ENCODE results near the gene STX10. TPM values are rescaled to one million over a fixed set of nuclear protein-coding genes. Genes with fewer than 3 reads are reported as not detected.
A peak's percentile ranks its signal among the peaks of the same experiment; 100 is the strongest.

Gene STX10
- total RNA-seq, 1 experiment from 2014 or later, result 56.9 TPM

DNA sequence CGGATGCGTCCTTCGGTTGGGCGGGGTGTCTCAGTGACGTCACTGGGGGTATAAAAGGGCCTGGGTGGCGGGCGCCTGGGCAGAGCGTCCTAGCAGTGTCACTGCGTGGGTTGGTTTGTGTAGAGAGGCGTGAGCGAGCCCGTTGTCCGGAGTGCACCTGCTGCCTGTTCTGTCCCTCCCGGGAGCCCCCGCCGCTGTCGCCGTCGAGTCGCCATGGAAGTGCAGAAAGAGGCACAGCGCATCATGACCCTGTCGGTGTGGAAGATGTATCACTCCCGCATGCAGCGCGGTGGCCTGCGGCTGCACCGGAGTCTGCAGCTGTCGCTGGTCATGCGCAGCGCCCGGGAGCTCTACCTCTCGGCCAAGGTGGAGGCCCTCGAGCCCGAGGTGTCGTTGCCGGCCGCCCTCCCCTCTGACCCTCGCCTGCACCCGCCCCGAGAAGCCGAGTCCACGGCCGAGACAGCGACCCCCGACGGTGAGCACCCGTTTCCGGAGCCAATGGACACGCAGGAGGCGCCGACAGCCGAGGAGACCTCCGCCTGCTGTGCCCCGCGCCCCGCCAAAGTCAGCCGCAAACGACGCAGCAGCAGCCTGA lies 2.9 kb upstream of the STX10 start (continued):
- TF ChIP-seq ZNF396 (CRISPR knock-in tag; IDR thresholded peaks at IDR 0.05; ENCODE audit: borderline replicate concordance) (no peak), NR1H2 (CRISPR knock-in tag; IDR thresholded peaks at IDR 0.05) (no peak), JUN (CRISPR knock-in tag; IDR thresholded peaks at IDR 0.05) (peak; percentile 92), GTF2I (CRISPR knock-in tag; conservative IDR thresholded peaks at IDR 0.05) (no peak), NFATC4 (CRISPR knock-in tag; IDR thresholded peaks at IDR 0.05) (peak; percentile 76), E2F1 (CRISPR knock-in tag; IDR thresholded peaks at IDR 0.05) (no peak), FOXP1 (CRISPR knock-in tag; IDR thresholded peaks at IDR 0.05; ENCODE audit: borderline replicate concordance) (peak; percentile 94), JAZF1 (CRISPR knock-in tag; IDR thresholded peaks at IDR 0.05) (no peak), TEAD4 (CRISPR knock-in tag; IDR thresholded peaks at IDR 0.05) (peak; percentile 89), USF2 (CRISPR knock-in tag; IDR thresholded peaks at IDR 0.05) (no peak), ZNF671 (CRISPR knock-in tag; IDR thresholded peaks at IDR 0.05) (peak; percentile 54; the same call in 1 of the 2 replicates), MAX (CRISPR knock-in tag; IDR thresholded peaks at IDR 0.05) (peak; percentile 81), SMAD3 (CRISPR knock-in tag; IDR thresholded peaks at IDR 0.05; ENCODE audit: borderline replicate concordance) (peak; percentile 90), ETV6 (CRISPR knock-in tag; IDR thresholded peaks at IDR 0.05) (peak; percentile 92), E2F4 (CRISPR knock-in tag; IDR thresholded peaks at IDR 0.05; ENCODE audit: borderline replicate concordance, low read depth) (peak; percentile 34; the same call in 1 of the 2 replicates), RELA (CRISPR knock-in tag; IDR thresholded peaks at IDR 0.05; ENCODE audit: borderline replicate concordance) (no peak; the same call in 1 of the 2 replicates), KAT7 (CRISPR knock-in tag; IDR thresholded peaks at IDR 0.05; ENCODE audit: borderline replicate concordance) (no peak; the same call in none of the 2 replicates), ARID4B (CRISPR knock-in tag; IDR thresholded peaks at IDR 0.05; ENCODE audit: borderline replicate concordance) (peak; percentile 94), IRF2 (CRISPR knock-in tag; IDR thresholded peaks at IDR 0.05; ENCODE audit: borderline replicate concordance, low read depth) (0 out of 2 replicates have a peak, but pooled peaks have one; percentile 40), EMX1 (CRISPR knock-in tag; IDR thresholded peaks at IDR 0.05) (0 out of 2 replicates have a peak, but pooled peaks have one; percentile 39), OVOL2 (CRISPR knock-in tag; IDR thresholded peaks at IDR 0.05; ENCODE audit: borderline replicate concordance) (no peak), HMGA2 (CRISPR knock-in tag; IDR thresholded peaks at IDR 0.05) (no peak), CBFB (CRISPR knock-in tag; IDR thresholded peaks at IDR 0.05; ENCODE audit: low read depth) (no peak)
- TF ChIP-seq, protein P1, sequence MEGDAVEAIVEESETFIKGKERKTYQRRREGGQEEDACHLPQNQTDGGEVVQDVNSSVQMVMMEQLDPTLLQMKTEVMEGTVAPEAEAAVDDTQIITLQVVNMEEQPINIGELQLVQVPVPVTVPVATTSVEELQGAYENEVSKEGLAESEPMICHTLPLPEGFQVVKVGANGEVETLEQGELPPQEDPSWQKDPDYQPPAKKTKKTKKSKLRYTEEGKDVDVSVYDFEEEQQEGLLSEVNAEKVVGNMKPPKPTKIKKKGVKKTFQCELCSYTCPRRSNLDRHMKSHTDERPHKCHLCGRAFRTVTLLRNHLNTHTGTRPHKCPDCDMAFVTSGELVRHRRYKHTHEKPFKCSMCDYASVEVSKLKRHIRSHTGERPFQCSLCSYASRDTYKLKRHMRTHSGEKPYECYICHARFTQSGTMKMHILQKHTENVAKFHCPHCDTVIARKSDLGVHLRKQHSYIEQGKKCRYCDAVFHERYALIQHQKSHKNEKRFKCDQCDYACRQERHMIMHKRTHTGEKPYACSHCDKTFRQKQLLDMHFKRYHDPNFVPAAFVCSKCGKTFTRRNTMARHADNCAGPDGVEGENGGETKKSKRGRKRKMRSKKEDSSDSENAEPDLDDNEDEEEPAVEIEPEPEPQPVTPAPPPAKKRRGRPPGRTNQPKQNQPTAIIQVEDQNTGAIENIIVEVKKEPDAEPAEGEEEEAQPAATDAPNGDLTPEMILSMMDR (IDR thresholded peaks at IDR 0.05), result no peak
- TF ChIP-seq, protein P2, sequence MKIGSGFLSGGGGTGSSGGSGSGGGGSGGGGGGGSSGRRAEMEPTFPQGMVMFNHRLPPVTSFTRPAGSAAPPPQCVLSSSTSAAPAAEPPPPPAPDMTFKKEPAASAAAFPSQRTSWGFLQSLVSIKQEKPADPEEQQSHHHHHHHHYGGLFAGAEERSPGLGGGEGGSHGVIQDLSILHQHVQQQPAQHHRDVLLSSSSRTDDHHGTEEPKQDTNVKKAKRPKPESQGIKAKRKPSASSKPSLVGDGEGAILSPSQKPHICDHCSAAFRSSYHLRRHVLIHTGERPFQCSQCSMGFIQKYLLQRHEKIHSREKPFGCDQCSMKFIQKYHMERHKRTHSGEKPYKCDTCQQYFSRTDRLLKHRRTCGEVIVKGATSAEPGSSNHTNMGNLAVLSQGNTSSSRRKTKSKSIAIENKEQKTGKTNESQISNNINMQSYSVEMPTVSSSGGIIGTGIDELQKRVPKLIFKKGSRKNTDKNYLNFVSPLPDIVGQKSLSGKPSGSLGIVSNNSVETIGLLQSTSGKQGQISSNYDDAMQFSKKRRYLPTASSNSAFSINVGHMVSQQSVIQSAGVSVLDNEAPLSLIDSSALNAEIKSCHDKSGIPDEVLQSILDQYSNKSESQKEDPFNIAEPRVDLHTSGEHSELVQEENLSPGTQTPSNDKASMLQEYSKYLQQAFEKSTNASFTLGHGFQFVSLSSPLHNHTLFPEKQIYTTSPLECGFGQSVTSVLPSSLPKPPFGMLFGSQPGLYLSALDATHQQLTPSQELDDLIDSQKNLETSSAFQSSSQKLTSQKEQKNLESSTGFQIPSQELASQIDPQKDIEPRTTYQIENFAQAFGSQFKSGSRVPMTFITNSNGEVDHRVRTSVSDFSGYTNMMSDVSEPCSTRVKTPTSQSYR (CRISPR knock-in tag; IDR thresholded peaks at IDR 0.05), result peak; percentile 63; the same call in 1 of the 2 replicates
- TF ChIP-seq, protein P3, sequence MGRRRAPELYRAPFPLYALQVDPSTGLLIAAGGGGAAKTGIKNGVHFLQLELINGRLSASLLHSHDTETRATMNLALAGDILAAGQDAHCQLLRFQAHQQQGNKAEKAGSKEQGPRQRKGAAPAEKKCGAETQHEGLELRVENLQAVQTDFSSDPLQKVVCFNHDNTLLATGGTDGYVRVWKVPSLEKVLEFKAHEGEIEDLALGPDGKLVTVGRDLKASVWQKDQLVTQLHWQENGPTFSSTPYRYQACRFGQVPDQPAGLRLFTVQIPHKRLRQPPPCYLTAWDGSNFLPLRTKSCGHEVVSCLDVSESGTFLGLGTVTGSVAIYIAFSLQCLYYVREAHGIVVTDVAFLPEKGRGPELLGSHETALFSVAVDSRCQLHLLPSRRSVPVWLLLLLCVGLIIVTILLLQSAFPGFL (CRISPR knock-in tag; IDR thresholded peaks at IDR 0.05; ENCODE audit: borderline replicate concordance), result peak; percentile 76; the same call in 1 of the 2 replicates

Measured in WTC11 (cell line).